ENCODE results near the gene PHF21A.

DNA sequence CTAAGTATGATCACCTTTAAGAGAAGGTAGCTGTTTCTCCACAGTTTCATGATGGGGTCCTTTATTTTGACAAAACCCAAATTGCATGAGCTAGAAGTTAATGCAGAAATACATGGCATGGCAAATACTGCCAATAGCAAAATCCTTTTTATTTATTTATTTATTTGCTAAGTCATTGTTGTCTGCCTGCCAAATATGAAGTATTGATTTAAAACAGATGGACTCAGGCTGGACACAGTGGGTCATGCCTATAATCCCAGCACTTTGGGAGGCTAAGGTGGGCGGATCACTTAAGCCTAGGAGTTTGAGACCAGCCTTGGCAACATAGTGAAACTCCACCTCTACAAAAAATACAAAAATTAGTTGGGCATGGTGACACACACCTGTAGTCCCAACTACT lies 146.4 kb downstream of the PHF21A start:
- TF ChIP-seq, protein P1, sequence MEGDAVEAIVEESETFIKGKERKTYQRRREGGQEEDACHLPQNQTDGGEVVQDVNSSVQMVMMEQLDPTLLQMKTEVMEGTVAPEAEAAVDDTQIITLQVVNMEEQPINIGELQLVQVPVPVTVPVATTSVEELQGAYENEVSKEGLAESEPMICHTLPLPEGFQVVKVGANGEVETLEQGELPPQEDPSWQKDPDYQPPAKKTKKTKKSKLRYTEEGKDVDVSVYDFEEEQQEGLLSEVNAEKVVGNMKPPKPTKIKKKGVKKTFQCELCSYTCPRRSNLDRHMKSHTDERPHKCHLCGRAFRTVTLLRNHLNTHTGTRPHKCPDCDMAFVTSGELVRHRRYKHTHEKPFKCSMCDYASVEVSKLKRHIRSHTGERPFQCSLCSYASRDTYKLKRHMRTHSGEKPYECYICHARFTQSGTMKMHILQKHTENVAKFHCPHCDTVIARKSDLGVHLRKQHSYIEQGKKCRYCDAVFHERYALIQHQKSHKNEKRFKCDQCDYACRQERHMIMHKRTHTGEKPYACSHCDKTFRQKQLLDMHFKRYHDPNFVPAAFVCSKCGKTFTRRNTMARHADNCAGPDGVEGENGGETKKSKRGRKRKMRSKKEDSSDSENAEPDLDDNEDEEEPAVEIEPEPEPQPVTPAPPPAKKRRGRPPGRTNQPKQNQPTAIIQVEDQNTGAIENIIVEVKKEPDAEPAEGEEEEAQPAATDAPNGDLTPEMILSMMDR (IDR thresholded peaks at IDR 0.05; ENCODE audit: poor library complexity): no peak
- TF ChIP-seq EZH2phosphoT487 (IDR thresholded peaks at IDR 0.05; ENCODE audit: low read depth, severe bottlenecking, unreplicated experiment): no peak
- no peak for TF ChIP-seq EZH2 (IDR thresholded peaks at IDR 0.05; ENCODE audit: borderline replicate concordance)
